Esophagus muscularis mucosa (tissue), 4 donors: ENCODE data around the gene WDR20. TPM values are rescaled to one million over a fixed set of nuclear protein-coding genes. Genes with fewer than 3 reads are reported as not detected.

Experiments used
- DNase-seq: peaks from one replicate; pipeline ENCODE4 v3.0.0-alpha.2; 2017; ENCODE audit errors: extremely low spot score
- H3K27ac ChIP-seq, 4 donors: fragments of 200-600 bp; sonication (generic); replicated peaks in 1 of 4; 1 replicate in 3 of 4; 2 replicates in 1 of 4; pipeline ENCODE4 v1.5.1; 2016 to 2019; ENCODE audit warnings: mild to moderate bottlenecking in 1 of 4
- H3K27me3 ChIP-seq, 4 donors: fragments of 200-600 bp; sonication (generic); one replicate each; pipeline versions ENCODE4 v1.5.1 to v1.6.0; 2016 to 2019
- H3K36me3 ChIP-seq, 4 donors: fragments of 200-600 bp; sonication (generic); one replicate each; pipeline ENCODE4 v1.5.1; 2016 to 2019
- H3K4me1 ChIP-seq, 4 donors: fragments of 200-600 bp; sonication (generic); one replicate each; pipeline ENCODE4 v1.5.1; 2016 to 2019
- H3K4me3 ChIP-seq, 4 donors: fragments of 200-600 bp; sonication (generic); 1 replicate in 2 of 4; 2 replicates in 2 of 4; pipeline ENCODE4 v1.5.1; 2016 to 2019; ENCODE audit warnings: mild to moderate bottlenecking in 4 of 4, moderate library complexity in 1 of 4
- H3K9me3 ChIP-seq, 4 donors: fragments of 200-600 bp; sonication (generic); 1 replicate in 3 of 4; 2 replicates in 1 of 4; pipeline ENCODE4 v1.5.1; 2016 to 2019
- CTCF ChIP-seq, 3 experiments: fragments of 200-600 bp in 2 of 3; fragments of 450-650 bp in 1 of 3; sonication (generic) in 2 of 3; IDR thresholded peaks; one replicate each; pipeline ENCODE4 v1.5.1; 2017 to 2019; ENCODE audit warnings: antibody characterized with exemption in 3 of 3, mild to moderate bottlenecking in 2 of 3, moderate library complexity in 1 of 3
- EP300 ChIP-seq: sonication (generic); formaldehyde crosslinking; IDR thresholded peaks from one replicate; pipeline ENCODE4 v1.6.1; 2017; ENCODE audit warnings: antibody characterized with exemption
- POLR2A ChIP-seq: fragments of 450-650 bp; IDR thresholded peaks from one replicate; pipeline ENCODE4 v1.6.1; 2017; ENCODE audit warnings: antibody characterized with exemption, moderate library complexity, mild to moderate bottlenecking, low read depth
- POLR2AphosphoS5 ChIP-seq, 2 donors: sonication (generic); formaldehyde crosslinking; IDR thresholded peaks; one replicate each; pipeline ENCODE4 v1.6.1; 2017; ENCODE audit warnings: antibody characterized with exemption in 2 of 2
- WGBS: methylation state at CpG from one replicate; pipeline ENCODE4 v1.1.5; 2018; 5-methylcytosine and 5-hydroxymethylcytosine counted together
- intact Hi-C: fragments of 100-400 bp; cut with DNase I; formaldehyde crosslinking; loops from one replicate; pipeline ENCODE4 v1.15.1; 2023
- total RNA-seq, 4 donors: library from RNA; depleted of rRNA; stranded (reverse); fragments of >200 nt; gene quantifications; one replicate each; pipeline versions ENCODE4 v1.1.0 to v1.2.1, GENCODE V29; 2016

WDR20 gene
- total RNA-seq, 4 donors from 2014 or later = 16.6 to 26.6 (median 22.3) TPM

GRCh38 chr14:102154821-102155549, 15.3 kb downstream of the WDR20 start:
- TF ChIP-seq CTCF (IDR thresholded peaks at IDR 0.05) (no peak), POLR2AphosphoS5 (IDR thresholded peaks at IDR 0.05) (no peak)
- WGBS = 18% methylated on average over 2 of the region's 2 CpGs
- no peak for DNase-seq
- Histone ChIP-seq H3K27ac (no peak overlapping the region), H3K4me3 (no peak overlapping the region), H3K4me1 (peaks cover 21 to 45% (median 25%) of the 10 kb centered on the region in 4 donors), H3K9me3 (no peaks in the 10 kb centered on the region), H3K36me3 (peaks cover 0 to 12% (median 6%) of the 10 kb centered on the region in 4 donors), H3K27me3 (no peaks in the 10 kb centered on the region)
- intact Hi-C loops = no loop called here

- Histone ChIP-seq H3K9me3 (no peaks in the 10 kb centered on the region), H3K4me3 (no peak overlapping the region), H3K4me1 (peaks cover 15 to 45% (median 24%) of the 10 kb centered on the region in 4 donors), H3K36me3 (peaks cover 0 to 11% (median 2%) of the 10 kb centered on the region in 4 donors), H3K27me3 (no peaks in the 10 kb centered on the region), H3K27ac (no peak overlapping the region)
- no peak for DNase-seq
- intact Hi-C loops = no loop called here
- no peak for TF ChIP-seq POLR2A
- no peak for TF ChIP-seq EP300
- no peak for TF ChIP-seq CTCF (IDR thresholded peaks at IDR 0.05)
- no peak for TF ChIP-seq POLR2AphosphoS5 (IDR thresholded peaks at IDR 0.05)
These were observed 17.6 kb downstream of the WDR20 start for GRCh38 chr14:102157346-102157745.

GRCh38 chr14:102158797-102159196, 19.1 kb downstream of the WDR20 start:
- WGBS = 96% methylated on average over 8 of the region's 8 CpGs
- H3K4me1 ChIP-seq = peaks cover 15 to 39% (median 24%) of the 10 kb centered on the region in 4 donors
- intact Hi-C loops = no loop called here
- peaks cover 0 to 4% (median 0%) of the 10 kb centered on the region in 4 donors for H3K36me3 ChIP-seq
- H3K4me3 ChIP-seq = no peak overlapping the region
- TF ChIP-seq EP300 = no peak
- TF ChIP-seq CTCF (IDR thresholded peaks at IDR 0.05) = no peak
- no peak for TF ChIP-seq POLR2A
- no peak for TF ChIP-seq POLR2AphosphoS5 (IDR thresholded peaks at IDR 0.05)
- no peak for DNase-seq
- no peak overlapping the region for H3K27ac ChIP-seq
- no peaks in the 10 kb centered on the region for H3K27me3 ChIP-seq
- no peaks in the 10 kb centered on the region for H3K9me3 ChIP-seq

- intact Hi-C loops = no loop called here
- DNase-seq = no peak
- peaks cover 0 to 4% (median 0%) of the 10 kb centered on the region in 4 donors for H3K36me3 ChIP-seq
- no peak overlapping the region for H3K27ac ChIP-seq
- TF ChIP-seq POLR2AphosphoS5 (IDR thresholded peaks at IDR 0.05) (no peak), POLR2A (no peak), EP300 (no peak), CTCF (IDR thresholded peaks at IDR 0.05) (no peak)
- no peaks in the 10 kb centered on the region for H3K27me3 ChIP-seq
- WGBS = 95% methylated on average over 4 of the region's 4 CpGs
- H3K4me1 ChIP-seq = peaks cover 15 to 35% (median 25%) of the 10 kb centered on the region in 4 donors
- no peaks in the 10 kb centered on the region for H3K9me3 ChIP-seq
- no peak overlapping the region for H3K4me3 ChIP-seq
These were observed 20.1 kb downstream of the WDR20 start for GRCh38 chr14:102159841-102160240.

GRCh38 chr14:102162487-102162886, 22.8 kb downstream of the WDR20 start:
- peaks cover 8 to 20% (median 14%) of the 10 kb centered on the region in 4 donors for H3K4me1 ChIP-seq
- intact Hi-C loops = no loop called here
- WGBS = 95% methylated on average over 4 of the region's 4 CpGs
- TF ChIP-seq CTCF (IDR thresholded peaks at IDR 0.05) (no peak), EP300 (no peak), POLR2AphosphoS5 (IDR thresholded peaks at IDR 0.05) (no peak), POLR2A (no peak)
- H3K4me3 ChIP-seq = no peak overlapping the region
- H3K27ac ChIP-seq = no peak overlapping the region
- DNase-seq = no peak
- no peaks in the 10 kb centered on the region for H3K9me3 ChIP-seq
- H3K27me3 ChIP-seq = no peaks in the 10 kb centered on the region
- peaks cover 0 to 8% (median 1%) of the 10 kb centered on the region in 4 donors for H3K36me3 ChIP-seq
